22Rv1 (cell line): ENCODE measurements around the gene PAK6.

ENCODE experiments used
- CTCF ChIP-seq: fragments of 450-650 bp; IDR thresholded peaks from 2 replicates; pipeline ENCODE4 v1.5.1; 2017; ENCODE audit warnings: mild to moderate bottlenecking
- ZFX ChIP-seq: fragments of 450-650 bp; IDR thresholded peaks from 2 replicates; pipeline ENCODE4 v1.6.1; 2017; ENCODE audit warnings: antibody characterized with exemption, borderline replicate concordance

DNA sequence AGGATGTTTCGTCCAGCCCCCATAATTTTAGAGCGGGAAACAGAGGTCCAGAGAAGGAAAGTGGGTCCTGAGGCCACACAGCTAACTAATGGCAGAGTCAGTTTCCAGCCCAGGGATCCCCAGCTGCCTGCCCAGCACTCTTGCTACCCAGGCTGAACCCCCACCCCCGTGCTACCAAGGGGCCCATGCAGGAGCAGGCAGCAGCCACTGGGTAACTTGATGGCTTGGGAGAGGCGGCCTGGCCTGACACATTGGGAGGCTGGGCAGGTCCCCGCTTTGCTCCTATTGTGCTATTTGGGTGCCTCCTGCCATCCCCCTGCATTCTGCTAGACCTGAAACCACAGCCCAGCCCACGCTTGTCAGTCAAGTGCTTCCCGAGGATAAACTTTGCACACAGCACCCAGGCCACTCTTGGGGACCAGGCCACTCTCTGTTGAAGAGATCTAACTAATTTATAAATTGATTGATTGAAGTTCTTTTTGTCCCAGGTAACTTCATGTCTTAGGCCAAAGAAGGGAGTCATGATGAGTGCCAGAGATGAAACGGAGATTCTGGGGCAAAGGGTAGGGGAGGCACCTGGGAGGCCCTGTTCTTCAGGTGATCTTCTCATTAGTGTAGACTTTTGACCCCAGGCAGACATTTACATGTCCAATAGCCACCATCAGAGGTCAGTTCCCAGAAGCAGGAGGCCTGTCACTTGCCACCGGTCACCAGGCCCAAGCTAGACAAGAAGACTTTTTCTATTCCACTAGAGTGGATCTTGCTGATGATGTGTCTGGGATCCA is 7.0 kb downstream of the PAK6 start:
- TF ChIP-seq CTCF (no peak), ZFX (no peak)
